ENCODE data around the gene GAS6. TPM values are rescaled to one million over a fixed set of nuclear protein-coding genes. Genes with fewer than 3 reads are reported as not detected.
"Not testable (repeated sequence)": the region's sequence is repeated elsewhere in the genome, so short reads cannot be mapped to it uniquely, and the experiment has no call there.

The GAS6 gene
- total RNA-seq, result 34.8 TPM

DNA sequence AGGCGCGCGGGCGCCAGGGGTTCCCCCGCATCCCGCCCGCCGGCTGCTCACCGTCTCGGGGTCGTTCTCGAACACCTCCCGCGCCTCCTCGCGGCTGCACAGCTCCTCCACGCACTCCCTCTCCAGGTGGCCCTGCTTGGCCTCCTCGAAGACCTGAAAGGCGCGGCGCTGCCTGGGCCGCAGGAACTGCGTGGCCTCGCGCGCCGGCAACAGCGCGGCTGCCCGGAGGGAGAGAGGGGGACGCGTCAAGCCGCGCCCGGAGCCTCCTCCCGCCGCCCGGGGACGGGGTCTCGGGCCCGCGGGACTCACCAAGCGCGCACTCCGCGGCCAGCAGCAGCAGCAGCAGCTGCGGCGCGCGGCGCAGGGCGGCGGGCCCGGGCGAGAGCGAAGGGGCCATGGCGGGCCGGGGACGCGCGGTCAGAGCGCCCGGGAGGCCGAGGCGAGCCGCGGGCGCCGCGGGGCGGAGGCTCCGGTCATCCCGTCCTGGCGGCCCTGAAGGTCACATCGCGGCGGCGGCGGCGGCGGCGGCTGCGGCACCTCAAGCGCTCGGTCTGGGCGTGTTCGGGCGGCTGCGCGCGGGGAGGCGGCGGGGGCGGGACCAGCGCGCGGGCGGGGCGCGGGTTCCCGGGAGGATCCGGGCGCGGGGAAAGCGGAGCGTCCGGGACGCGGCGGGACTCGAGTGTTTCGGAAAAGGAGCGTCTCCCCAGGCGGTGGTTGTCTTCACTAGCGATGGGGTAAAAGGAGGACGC is at the start of gene GAS6:
Gene GAS6 (minus strand): TSS at position 553 of the 749 bp plus-strand sequence. CDS start 156 bp downstream, at position 397.
- ATAC-seq, result peak; percentile 41

GRCh38 chr13:113913408-113913807 is 49.5 kb upstream of the GAS6 start:
- ATAC-seq, result not testable (repeated sequence)

GRCh38 chr13:113912596-113912995 is 48.7 kb upstream of the GAS6 start:
- no peak for ATAC-seq

- ATAC-seq, result no peak
Observed at GRCh38 chr13:113907635-113908617, 44.0 kb upstream of the GAS6 start.

- ATAC-seq, result no peak
Observed at GRCh38 chr13:113906571-113906970, 42.7 kb upstream of the GAS6 start.

DNA sequence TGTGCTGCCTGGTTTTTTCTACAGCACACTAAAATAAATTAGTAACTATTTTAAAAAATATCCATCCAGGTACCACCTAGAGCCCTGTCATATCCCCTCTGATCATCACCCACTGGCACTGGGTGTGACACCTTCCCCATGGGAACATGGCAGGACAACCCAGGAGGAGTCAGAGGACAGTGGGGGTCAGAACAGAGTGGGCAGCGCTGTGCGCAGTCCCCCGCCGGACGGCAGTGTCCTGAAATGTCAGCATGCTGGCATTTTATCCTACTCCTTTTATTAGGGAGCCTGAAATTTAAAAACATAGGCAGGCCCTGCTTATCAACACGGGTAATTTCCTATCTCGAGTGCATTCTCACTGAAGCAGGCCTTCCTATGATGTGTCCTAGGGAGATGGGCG is 42.1 kb upstream of the GAS6 start:
- no peak for ATAC-seq

- ATAC-seq, result no peak
Observed at GRCh38 chr13:113905018-113905417, 41.1 kb upstream of the GAS6 start.

DNA sequence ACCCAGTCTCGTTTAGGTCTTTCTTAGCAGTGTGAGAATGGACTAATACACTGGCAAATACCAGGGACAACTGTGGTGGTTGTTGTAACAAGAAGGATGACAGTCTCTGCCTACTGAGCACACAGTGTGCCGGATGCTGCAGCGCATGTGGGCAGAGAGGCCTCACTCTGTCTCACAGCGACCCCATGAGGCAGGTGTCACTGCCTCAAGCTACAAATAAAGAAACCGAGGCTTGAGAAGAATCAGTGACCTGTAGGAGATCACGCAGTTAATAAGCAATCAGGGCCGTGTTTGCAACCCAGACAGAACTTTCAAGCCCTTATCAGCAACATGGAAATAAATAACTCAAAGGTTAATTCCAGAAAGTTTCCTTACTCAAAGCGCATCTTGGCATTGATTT is 40.5 kb upstream of the GAS6 start:
- peak; percentile 72 for ATAC-seq

GRCh38 chr13:113903912-113904311 is 40.0 kb upstream of the GAS6 start:
- no peak for ATAC-seq

DNA sequence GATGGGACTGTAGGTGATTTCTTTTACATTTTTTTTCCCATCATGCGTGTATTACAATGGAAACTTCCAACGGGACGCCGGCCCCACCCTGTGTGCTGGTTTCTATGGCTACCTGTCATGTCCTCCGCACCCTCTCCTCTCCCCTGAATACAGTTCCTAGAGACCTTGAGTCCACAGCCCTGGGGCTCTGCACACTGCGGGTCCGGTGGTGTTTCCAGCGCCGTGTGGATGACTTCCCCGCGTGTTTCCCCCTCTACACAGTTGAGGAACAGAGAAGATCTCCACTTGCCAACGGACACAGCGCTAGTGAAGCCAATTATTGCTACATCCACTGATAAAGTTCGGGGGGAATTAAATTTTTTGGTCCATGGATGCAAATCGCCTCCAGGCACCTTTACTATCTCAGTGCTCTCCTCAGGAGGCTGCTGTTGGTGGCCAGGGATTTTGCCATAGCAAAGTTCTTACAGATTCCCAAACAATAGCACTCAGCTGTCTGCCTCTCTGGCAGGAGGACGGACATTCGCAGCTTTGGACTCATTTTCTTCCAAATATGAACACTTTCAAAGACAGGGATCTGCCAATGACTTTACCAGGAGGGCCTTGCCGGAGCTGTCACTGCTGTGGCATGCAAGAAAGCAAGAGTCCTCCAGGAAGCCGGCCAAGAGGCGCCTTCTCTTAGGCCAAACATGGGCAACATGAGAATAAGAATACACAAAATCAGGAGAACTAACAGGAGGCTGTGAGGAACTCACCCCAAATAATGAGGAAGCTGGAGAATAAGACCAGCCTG is 39.3 kb upstream of the GAS6 start:
- ATAC-seq, result no peak

GRCh38 chr13:113902481-113902880 is 38.6 kb upstream of the GAS6 start:
- no peak for ATAC-seq

DNA sequence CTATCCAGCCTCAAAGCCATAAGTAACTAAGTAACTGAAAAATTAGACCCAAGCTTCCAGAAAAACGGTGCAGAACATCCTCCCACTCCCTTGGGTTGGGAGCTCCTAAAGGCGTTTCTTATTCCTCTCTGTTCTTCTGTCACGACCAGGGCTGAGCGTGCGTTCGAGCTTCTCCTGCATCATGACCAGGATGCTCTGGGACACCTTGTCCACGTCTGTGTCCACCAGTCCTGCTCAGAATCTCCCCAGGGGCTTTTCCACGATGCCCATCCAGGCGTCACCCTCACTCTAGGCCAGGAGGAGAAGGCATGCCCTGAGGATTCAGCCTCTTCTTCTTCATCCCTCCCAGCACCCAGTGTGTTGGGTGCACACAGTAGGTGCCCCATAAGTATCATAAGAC is 37.8 kb upstream of the GAS6 start:
- ATAC-seq, result no peak

- ATAC-seq, result no peak
Observed at GRCh38 chr13:113901231-113901630, 37.4 kb upstream of the GAS6 start.

GRCh38 chr13:113900646-113901045 is 36.8 kb upstream of the GAS6 start:
- no peak for ATAC-seq

GRCh38 chr13:113898391-113898790 is 34.5 kb upstream of the GAS6 start:
- ATAC-seq, result no peak

- no peak for ATAC-seq
Observed at GRCh38 chr13:113897966-113898365, 34.1 kb upstream of the GAS6 start.

- no peak for ATAC-seq
Observed at GRCh38 chr13:113897161-113897560, 33.3 kb upstream of the GAS6 start.

DNA sequence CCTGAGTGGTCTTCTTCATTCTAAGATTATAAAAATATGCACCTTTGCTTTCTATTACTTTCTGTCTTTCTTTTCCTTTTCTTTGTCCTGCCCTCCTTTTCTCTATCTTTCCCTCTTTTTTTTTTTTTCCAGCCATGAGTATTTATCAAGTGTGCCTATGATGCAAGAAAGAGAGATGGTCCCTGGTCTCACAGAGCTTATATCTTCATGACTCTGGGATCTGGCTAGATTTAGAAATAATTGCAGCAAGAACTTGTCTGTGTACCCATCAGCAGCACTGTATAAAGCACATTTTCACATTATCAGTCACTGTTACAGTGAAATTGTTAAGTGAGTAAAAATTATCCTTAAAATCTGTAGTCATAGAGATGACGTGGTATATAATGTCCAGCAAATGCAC is 31.6 kb upstream of the GAS6 start:
- no peak for ATAC-seq

- ATAC-seq, result no peak
Observed at GRCh38 chr13:113890774-113891480, 27.1 kb upstream of the GAS6 start.

GRCh38 chr13:113889467-113889866 is 25.6 kb upstream of the GAS6 start:
- ATAC-seq, result no peak

- ATAC-seq, result no peak
Observed at GRCh38 chr13:113888701-113889330, 24.9 kb upstream of the GAS6 start.
